ENCODE results near the gene XYLT1. TPM values are rescaled to one million over a fixed set of nuclear protein-coding genes. Genes with fewer than 3 reads are reported as not detected.

Gene XYLT1
- total RNA-seq, 1 experiment from 2014 or later = 7.6 TPM

DNA sequence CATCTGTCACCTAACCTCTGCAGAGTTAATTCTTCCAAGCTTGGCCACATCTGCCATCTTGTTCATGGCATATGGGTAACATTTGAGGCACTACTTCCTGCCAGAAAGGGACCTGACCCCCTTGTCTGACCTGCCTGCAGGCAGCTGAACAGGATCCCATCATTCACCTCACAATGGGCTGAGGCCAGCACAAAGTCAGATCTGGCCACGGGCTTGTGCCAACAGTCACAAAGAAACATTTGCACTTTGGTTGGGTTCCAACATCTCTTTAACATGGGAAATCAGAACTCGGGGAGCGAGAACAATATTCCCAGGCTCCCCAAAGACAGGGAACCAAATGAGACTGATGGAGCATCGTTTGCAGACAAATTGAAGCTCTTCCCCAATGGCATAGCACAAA is 116.1 kb downstream of the XYLT1 start:
- DNase-seq = no peak
- no peaks in the 10 kb centered on the region for H3K27me3 ChIP-seq (ENCODE audit: control insufficient read depth, insufficient read depth, low read length)
- no peak overlapping the region for H3K4me3 ChIP-seq (ENCODE audit: insufficient read depth, low read depth, low read length)
- no peaks in the 10 kb centered on the region for H3K36me3 ChIP-seq (replicated peaks; ENCODE audit: control insufficient read depth, insufficient read depth, low read length)

DNA sequence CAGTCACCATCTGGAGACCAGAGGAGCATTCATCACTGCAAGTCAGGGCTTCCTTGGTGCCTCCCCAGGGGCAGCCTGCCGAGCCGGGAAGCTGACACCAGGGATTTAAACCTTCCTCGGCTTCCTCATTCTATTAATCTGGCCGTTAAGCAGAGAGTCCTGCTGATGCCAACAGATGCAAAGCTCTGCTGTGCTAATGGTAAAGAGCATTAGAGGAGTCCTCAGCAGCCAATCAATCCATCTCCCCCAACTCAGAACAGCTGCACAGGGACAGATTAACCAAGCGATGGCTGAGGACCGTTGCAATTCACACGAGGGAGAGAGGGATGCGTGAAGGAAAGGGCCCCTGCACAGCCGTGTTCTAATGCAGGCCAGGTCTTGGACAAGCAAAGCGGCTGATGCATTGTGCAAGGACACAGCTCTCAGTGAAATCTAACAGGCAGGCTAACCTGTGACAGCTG is 116.6 kb downstream of the XYLT1 start:
- no peak for DNase-seq
- Histone ChIP-seq H3K27me3 (ENCODE audit: control insufficient read depth, insufficient read depth, low read length) (no peaks in the 10 kb centered on the region), H3K36me3 (replicated peaks; ENCODE audit: control insufficient read depth, insufficient read depth, low read length) (no peaks in the 10 kb centered on the region), H3K4me3 (ENCODE audit: insufficient read depth, low read depth, low read length) (no peak overlapping the region)

- Histone ChIP-seq H3K27me3 (ENCODE audit: control insufficient read depth, insufficient read depth, low read length) (no peaks in the 10 kb centered on the region), H3K4me3 (ENCODE audit: insufficient read depth, low read depth, low read length) (no peak overlapping the region)
- no peak for DNase-seq
These were observed 117.2 kb downstream of the XYLT1 start for GRCh38 chr16:17353561-17353960.

DNA sequence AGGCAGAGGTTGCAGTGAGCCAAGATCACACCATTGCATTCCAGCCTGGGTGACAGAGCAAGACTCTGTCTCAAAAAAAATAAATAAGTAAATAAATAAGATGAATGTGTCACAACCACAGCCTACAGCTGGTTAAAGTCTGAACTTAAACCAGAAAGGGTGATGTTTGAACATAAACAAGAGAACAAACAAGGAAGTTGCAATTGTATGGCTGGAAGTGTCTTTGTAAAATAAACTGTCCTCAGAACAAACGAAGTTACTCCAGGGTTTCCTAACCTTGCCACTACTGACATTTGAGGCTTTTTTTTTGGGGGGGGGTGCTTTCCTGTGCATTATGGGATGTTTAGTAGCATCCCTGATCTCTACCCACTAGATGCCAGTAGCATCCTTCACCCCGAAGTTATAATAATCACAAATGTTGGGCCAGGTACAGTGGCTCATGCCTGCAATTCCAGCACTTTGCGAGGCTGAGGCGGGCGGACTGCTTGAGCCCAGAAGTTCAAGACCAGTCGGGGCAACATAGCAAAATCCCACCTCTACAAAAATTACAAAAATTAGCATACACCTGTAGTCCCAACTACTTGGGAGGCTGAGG is 119.2 kb downstream of the XYLT1 start:
- Histone ChIP-seq H3K4me3 (ENCODE audit: insufficient read depth, low read depth, low read length) (no peak overlapping the region), H3K27me3 (ENCODE audit: control insufficient read depth, insufficient read depth, low read length) (no peaks in the 10 kb centered on the region), H3K36me3 (replicated peaks; ENCODE audit: control insufficient read depth, insufficient read depth, low read length) (no peaks in the 10 kb centered on the region)
- no peak for DNase-seq

More at GRCh38 chr16:17353561-17353960, 117.2 kb downstream of the XYLT1 start:
- H3K36me3 ChIP-seq (replicated peaks; ENCODE audit: control insufficient read depth, insufficient read depth, low read length) = no peaks in the 10 kb centered on the region

GRCh38 chr16:17350207-17350606 is 120.6 kb downstream of the XYLT1 start:
- Histone ChIP-seq H3K36me3 (replicated peaks; ENCODE audit: control insufficient read depth, insufficient read depth, low read length) (no peaks in the 10 kb centered on the region), H3K27me3 (ENCODE audit: control insufficient read depth, insufficient read depth, low read length) (no peaks in the 10 kb centered on the region), H3K4me3 (ENCODE audit: insufficient read depth, low read depth, low read length) (no peak overlapping the region)
- no peak for DNase-seq

- no peak for DNase-seq
- H3K27me3 ChIP-seq (ENCODE audit: control insufficient read depth, insufficient read depth, low read length) = no peaks in the 10 kb centered on the region
- no peaks in the 10 kb centered on the region for H3K36me3 ChIP-seq (replicated peaks; ENCODE audit: control insufficient read depth, insufficient read depth, low read length)
- H3K4me3 ChIP-seq (ENCODE audit: insufficient read depth, low read depth, low read length) = no peak overlapping the region
These were observed 121.9 kb downstream of the XYLT1 start for GRCh38 chr16:17348826-17349225.

GRCh38 chr16:17348042-17348783 is 122.5 kb downstream of the XYLT1 start:
- no peaks in the 10 kb centered on the region for H3K27me3 ChIP-seq (ENCODE audit: control insufficient read depth, insufficient read depth, low read length)
- H3K36me3 ChIP-seq (replicated peaks; ENCODE audit: control insufficient read depth, insufficient read depth, low read length) = no peaks in the 10 kb centered on the region
- no peak overlapping the region for H3K4me3 ChIP-seq (ENCODE audit: insufficient read depth, low read depth, low read length)
- DNase-seq = no peak

DNA sequence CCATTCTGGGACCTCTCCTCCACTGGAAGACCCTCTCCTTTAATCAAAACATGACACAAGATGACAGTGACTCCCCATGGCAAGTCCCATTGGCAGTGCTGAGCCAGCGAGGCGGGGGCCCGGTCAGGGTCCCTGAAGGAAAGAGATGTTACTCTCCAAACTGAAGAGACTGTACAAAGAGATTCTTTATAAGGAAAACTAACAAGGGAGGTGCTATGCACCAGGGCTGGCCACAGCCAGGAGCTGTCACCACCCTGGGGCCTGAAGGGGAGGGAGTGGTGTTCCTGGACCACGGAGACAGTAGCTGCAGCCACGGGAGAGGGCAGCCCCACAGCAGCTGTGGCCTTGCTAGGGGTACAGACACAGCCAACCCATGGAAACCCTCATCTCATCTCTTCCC is 123.1 kb downstream of the XYLT1 start:
- Histone ChIP-seq H3K4me3 (ENCODE audit: insufficient read depth, low read depth, low read length) (no peak overlapping the region), H3K36me3 (replicated peaks; ENCODE audit: control insufficient read depth, insufficient read depth, low read length) (no peaks in the 10 kb centered on the region), H3K27me3 (ENCODE audit: control insufficient read depth, insufficient read depth, low read length) (no peaks in the 10 kb centered on the region)
- DNase-seq = no peak

DNA sequence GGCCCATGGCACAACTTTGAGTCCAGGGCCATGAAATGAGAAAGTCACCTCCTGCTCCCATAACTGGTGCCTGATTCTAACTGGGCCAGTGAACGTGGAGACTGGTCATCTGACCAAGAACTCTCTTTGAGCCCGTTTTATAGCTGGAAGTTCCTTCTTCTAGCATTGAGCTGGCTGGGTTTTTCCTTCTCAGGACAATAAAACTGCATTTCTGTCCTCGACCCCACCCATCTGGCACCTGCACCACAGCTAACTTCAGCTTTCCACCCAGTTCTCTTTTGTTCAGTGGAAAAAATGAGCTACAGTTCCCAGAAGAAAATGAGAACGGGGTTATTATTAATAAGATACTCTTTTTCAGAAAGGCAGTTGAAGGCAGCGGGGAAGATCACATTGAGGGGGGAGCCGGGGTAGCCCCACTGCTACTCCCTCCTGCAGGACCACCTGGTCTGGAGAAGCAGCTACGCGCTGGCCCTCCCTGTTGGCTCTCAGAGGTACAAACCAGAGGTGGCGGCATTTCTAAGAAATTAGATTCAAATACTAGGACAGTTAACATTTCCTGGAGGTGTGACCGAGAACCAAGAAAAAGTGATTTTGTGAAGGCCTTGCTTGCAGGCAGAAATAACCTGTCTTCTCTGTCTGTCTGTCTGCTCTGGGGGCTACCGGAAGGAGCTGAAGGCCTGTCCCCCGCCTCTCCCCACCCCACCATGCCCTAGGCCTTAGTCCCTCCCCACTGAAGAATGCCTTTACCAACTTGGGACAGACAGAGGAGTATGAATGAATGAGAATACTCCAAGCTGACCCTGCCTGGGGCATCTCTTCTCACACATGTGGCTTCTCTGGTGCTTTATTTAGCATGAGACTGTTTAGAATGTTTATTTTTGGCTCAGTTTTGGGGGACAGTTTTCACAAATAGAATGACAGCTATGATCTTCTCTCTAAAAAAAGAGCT is 123.9 kb downstream of the XYLT1 start:
- H3K36me3 ChIP-seq (replicated peaks; ENCODE audit: control insufficient read depth, insufficient read depth, low read length) = no peaks in the 10 kb centered on the region
- H3K4me3 ChIP-seq (ENCODE audit: insufficient read depth, low read depth, low read length) = no peak overlapping the region
- DNase-seq = no peak
- H3K27me3 ChIP-seq (ENCODE audit: control insufficient read depth, insufficient read depth, low read length) = no peaks in the 10 kb centered on the region

GRCh38 chr16:17345043-17345442 is 125.7 kb downstream of the XYLT1 start:
- Histone ChIP-seq H3K36me3 (replicated peaks; ENCODE audit: control insufficient read depth, insufficient read depth, low read length) (no peaks in the 10 kb centered on the region), H3K27me3 (ENCODE audit: control insufficient read depth, insufficient read depth, low read length) (no peaks in the 10 kb centered on the region), H3K4me3 (ENCODE audit: insufficient read depth, low read depth, low read length) (no peak overlapping the region)
- no peak for DNase-seq

DNA sequence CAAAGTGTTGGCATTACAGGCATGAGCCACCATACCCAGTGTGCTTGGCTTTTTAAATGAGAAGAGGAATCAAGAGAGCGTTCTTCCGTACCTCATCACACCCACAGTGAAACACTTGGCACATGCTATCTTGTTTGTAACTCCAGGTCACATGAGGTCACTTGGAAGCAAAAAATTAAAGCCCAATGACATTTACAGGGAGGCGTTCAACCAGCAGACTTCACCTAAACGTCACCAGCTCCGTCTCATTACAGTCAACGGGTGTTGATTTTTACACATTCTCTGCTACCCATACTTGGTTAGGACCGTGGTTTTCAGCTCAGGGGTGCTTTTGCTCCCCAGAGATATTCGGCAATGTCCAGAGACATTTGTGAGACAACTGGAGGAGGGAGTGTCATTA is 127.0 kb downstream of the XYLT1 start:
- Histone ChIP-seq H3K4me3 (ENCODE audit: insufficient read depth, low read depth, low read length) (no peak overlapping the region), H3K36me3 (replicated peaks; ENCODE audit: control insufficient read depth, insufficient read depth, low read length) (no peaks in the 10 kb centered on the region), H3K27me3 (ENCODE audit: control insufficient read depth, insufficient read depth, low read length) (no peaks in the 10 kb centered on the region)
- no peak for DNase-seq

GRCh38 chr16:17343028-17343427 is 127.7 kb downstream of the XYLT1 start:
- Histone ChIP-seq H3K4me3 (ENCODE audit: insufficient read depth, low read depth, low read length) (no peak overlapping the region), H3K27me3 (ENCODE audit: control insufficient read depth, insufficient read depth, low read length) (no peaks in the 10 kb centered on the region)

DNA sequence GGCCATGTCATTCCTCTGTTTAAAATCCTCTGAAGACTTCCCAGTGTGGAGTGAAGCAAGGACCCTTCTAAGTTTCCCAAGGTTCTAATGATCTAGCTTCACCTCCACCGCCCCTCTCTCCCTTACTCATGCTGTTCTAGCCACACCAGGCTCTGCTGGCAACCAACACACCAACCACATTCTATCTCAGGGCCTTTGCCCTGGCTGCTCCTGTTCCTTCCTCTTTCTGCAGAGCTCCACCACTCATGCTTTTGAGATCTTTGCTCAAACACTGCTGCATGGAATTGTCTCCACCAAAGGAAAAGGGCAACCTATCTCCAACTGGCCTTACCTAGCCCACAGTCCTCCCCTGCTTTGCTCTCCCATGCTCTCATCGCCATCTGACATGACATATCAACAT is 128.7 kb downstream of the XYLT1 start:
- no peak for DNase-seq
- Histone ChIP-seq H3K27me3 (ENCODE audit: control insufficient read depth, insufficient read depth, low read length) (no peaks in the 10 kb centered on the region), H3K36me3 (replicated peaks; ENCODE audit: control insufficient read depth, insufficient read depth, low read length) (no peaks in the 10 kb centered on the region), H3K4me3 (ENCODE audit: insufficient read depth, low read depth, low read length) (no peak overlapping the region)

More at GRCh38 chr16:17343028-17343427, 127.7 kb downstream of the XYLT1 start:
- no peak for DNase-seq
- H3K36me3 ChIP-seq (replicated peaks; ENCODE audit: control insufficient read depth, insufficient read depth, low read length) = no peaks in the 10 kb centered on the region

DNA sequence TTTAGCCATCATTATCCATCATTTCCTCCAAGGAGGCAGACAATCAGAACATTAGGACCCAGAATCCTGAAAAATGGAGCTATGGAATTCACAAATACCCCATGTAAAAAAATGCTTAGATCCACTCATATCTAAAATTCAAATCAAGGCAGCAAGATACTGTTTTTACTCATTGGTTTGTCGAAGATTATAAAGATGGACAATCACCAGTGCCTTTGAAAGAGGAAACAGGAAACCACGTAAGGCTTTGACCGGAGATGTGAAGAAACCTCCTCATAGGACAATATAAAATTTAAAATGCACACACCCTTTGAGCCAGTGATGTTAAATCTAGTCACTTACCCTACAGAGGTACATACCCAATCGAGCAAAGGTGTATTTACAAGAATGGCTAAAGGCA is 130.0 kb downstream of the XYLT1 start:
- Histone ChIP-seq H3K27me3 (ENCODE audit: control insufficient read depth, insufficient read depth, low read length) (no peaks in the 10 kb centered on the region), H3K36me3 (replicated peaks; ENCODE audit: control insufficient read depth, insufficient read depth, low read length) (no peaks in the 10 kb centered on the region), H3K4me3 (ENCODE audit: insufficient read depth, low read depth, low read length) (no peak overlapping the region)
- DNase-seq = no peak
